Bronchial epithelial cell (primary cell): ENCODE results near the gene TLCD2. TPM values are rescaled to one million over a fixed set of nuclear protein-coding genes. Genes with fewer than 3 reads are reported as not detected.

ENCODE experiments used
- DNase-seq: peaks from one replicate; pipeline ENCODE4 v3.0.0-alpha.2; 2010; ENCODE audit warnings: low read depth
- FAIRE-seq: peaks from 2 replicates; lab custom pipeline; 2011; peaks lifted over from hg19 to GRCh38; lab: Jason Lieb, UNC
- H3K27me3 ChIP-seq: 2 replicates; pipeline ENCODE4 v1.5.1; 2011; ENCODE audit warnings: low read length; ENCODE audit not compliant: control insufficient read depth, insufficient read depth
- H3K36me3 ChIP-seq: 2 replicates; pipeline ENCODE4 v1.5.1; 2011; ENCODE audit warnings: low read length; ENCODE audit not compliant: control insufficient read depth, insufficient read depth
- H3K4me3 ChIP-seq: 2 replicates; pipeline ENCODE4 v1.5.1; 2011; ENCODE audit warnings: mild to moderate bottlenecking, low read depth, low read length, control low read depth
- total RNA-seq: library from RNA; depleted of rRNA; stranded (reverse); fragments of >200 nt; gene quantifications from 2 replicates; pipeline ENCODE4 v1.2.1, GENCODE V29; 2014
- TF ChIP-seq, protein P1 (sequence below): IDR thresholded peaks from 2 replicates; pipeline ENCODE4 v1.5.1; 2011; ENCODE audit warnings: mild to moderate bottlenecking, moderate library complexity, low read length, control low read depth, inconsistent platforms; ENCODE audit not compliant: insufficient read depth, severe bottlenecking

Gene TLCD2
- total RNA-seq, 1 donor from 2014 or later = 4.5 TPM

DNA sequence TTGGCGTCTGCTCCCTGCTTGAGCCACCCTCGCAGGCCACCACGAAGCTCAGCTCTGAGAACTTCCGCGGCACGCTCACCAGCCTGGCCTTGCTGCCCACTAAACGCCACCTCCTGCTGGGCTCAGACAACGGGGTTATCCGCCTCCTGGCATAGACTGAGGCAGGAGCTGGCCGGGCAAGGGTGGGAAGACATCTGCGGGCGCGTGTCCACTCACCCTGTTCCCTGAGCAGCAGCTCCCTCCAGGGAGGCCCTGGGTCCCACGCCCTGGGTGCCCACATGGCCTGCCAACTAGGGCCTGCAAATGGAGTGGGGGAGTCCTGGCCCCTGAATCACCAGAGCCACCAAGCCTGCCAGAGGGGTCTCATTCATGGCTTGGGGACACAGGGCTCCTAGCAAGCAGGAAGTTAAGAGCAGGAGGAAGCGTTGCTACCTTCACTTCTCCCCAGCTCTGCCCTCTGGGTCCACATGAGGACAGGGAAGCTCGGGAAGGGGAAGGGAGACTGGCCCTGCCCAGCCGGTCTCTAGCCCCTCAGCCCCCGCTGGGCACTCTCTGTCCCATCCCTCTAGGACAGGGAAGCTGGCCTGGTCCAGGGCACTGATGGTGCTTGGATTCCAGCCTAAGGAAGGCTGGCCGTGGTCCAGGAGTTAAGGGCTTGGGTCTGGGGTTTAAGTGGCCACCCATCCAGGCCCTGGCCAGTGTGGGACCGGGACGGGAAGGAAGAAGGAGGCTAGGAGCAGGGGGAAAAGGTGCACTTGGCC, 27.5 kb upstream of the TLCD2 start:
- TF ChIP-seq, protein P1, sequence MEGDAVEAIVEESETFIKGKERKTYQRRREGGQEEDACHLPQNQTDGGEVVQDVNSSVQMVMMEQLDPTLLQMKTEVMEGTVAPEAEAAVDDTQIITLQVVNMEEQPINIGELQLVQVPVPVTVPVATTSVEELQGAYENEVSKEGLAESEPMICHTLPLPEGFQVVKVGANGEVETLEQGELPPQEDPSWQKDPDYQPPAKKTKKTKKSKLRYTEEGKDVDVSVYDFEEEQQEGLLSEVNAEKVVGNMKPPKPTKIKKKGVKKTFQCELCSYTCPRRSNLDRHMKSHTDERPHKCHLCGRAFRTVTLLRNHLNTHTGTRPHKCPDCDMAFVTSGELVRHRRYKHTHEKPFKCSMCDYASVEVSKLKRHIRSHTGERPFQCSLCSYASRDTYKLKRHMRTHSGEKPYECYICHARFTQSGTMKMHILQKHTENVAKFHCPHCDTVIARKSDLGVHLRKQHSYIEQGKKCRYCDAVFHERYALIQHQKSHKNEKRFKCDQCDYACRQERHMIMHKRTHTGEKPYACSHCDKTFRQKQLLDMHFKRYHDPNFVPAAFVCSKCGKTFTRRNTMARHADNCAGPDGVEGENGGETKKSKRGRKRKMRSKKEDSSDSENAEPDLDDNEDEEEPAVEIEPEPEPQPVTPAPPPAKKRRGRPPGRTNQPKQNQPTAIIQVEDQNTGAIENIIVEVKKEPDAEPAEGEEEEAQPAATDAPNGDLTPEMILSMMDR = no peak
- Histone ChIP-seq H3K36me3 (peaks cover 16% of the 10 kb centered on the region), H3K27me3 (no peaks in the 10 kb centered on the region), H3K4me3 (no peak overlapping the region)
- DNase-seq (no peak), FAIRE-seq (no peak)

GRCh38 chr17:1736348-1737281, 26.4 kb upstream of the TLCD2 start:
- TF ChIP-seq, protein P1 = no peak
- H3K4me3 ChIP-seq = no peak overlapping the region
- peaks cover 17% of the 10 kb centered on the region for H3K36me3 ChIP-seq
- no peaks in the 10 kb centered on the region for H3K27me3 ChIP-seq
- FAIRE-seq (no peak), DNase-seq (peak; percentile 64)

- DNase-seq (no peak), FAIRE-seq (peak; percentile 60)
Measured at GRCh38 chr17:1735834-1736347, 25.7 kb upstream of the TLCD2 start.

GRCh38 chr17:1735418-1735817, 25.2 kb upstream of the TLCD2 start:
- Histone ChIP-seq H3K36me3 (peaks cover 17% of the 10 kb centered on the region), H3K27me3 (no peaks in the 10 kb centered on the region), H3K4me3 (no peak overlapping the region)
- TF ChIP-seq, protein P1 = no peak
- DNase-seq (no peak), FAIRE-seq (no peak)

More at GRCh38 chr17:1735834-1736347, 25.7 kb upstream of the TLCD2 start:
- no peak overlapping the region for H3K4me3 ChIP-seq
- TF ChIP-seq, protein P1 = no peak
- no peaks in the 10 kb centered on the region for H3K27me3 ChIP-seq
- peaks cover 17% of the 10 kb centered on the region for H3K36me3 ChIP-seq

- Histone ChIP-seq H3K36me3 (peaks cover 17% of the 10 kb centered on the region), H3K4me3 (no peak overlapping the region), H3K27me3 (no peaks in the 10 kb centered on the region)
- no peak for DNase-seq
- TF ChIP-seq, protein P1 = no peak
- FAIRE-seq = no peak
Measured at GRCh38 chr17:1733759-1734158, 23.6 kb upstream of the TLCD2 start.
